GM19452 (cell line): ENCODE data around the gene NOC4L.
"Not testable (repeated sequence)": the region's sequence is repeated elsewhere in the genome, so short reads cannot be mapped to it uniquely, and the experiment has no call there.

Experiments used
- ATAC-seq: cut with Tn5 transposase; IDR thresholded peaks from one replicate; pipeline ENCODE4 v1.9.1; 2021; ENCODE audit not compliant: unreplicated experiment

Gene NOC4L

DNA sequence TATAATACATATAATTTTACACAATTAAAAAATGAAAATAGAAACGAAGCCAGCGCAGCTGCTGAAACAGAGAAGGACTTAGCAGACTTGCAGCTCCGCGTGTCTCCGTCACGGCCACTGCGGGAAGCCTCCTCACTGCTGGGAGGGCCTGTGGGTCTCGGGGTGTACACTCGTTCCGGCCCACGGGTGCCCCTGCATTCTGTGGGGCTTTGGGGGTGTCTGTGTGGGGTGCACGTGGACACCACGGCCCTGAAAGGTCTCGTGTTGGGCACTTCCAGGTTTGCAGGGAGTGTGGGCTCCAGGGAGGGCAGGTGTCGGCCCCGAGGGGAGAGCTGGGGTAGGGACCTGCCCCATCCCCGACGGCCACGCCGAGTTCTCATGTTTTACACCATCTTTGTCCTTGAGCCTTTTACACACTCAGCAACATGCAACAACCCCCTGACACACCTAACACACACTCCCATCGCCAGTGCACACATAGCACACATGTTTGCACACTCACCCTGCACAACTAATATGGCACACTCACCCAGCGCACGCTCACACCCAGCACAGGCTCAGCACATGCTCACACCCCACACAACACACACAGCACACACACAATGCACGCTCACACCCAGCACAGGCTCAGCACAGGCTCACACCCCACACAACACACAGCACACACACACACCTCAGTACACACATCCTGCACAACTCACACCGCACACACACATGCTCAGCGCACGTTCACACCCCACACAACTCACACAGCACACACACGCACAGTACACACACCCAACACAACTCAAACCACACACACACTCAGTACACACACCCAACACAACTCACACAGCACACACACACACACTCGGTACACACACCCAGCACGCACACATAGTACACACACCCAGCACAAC is 36.6 kb downstream of the NOC4L start:
- ATAC-seq, result no peak

GRCh38 chr12:132181570-132182200 is 37.4 kb downstream of the NOC4L start:
- ATAC-seq, result no peak

- ATAC-seq, result no peak
These were observed 38.0 kb downstream of the NOC4L start for GRCh38 chr12:132182206-132182710.

DNA sequence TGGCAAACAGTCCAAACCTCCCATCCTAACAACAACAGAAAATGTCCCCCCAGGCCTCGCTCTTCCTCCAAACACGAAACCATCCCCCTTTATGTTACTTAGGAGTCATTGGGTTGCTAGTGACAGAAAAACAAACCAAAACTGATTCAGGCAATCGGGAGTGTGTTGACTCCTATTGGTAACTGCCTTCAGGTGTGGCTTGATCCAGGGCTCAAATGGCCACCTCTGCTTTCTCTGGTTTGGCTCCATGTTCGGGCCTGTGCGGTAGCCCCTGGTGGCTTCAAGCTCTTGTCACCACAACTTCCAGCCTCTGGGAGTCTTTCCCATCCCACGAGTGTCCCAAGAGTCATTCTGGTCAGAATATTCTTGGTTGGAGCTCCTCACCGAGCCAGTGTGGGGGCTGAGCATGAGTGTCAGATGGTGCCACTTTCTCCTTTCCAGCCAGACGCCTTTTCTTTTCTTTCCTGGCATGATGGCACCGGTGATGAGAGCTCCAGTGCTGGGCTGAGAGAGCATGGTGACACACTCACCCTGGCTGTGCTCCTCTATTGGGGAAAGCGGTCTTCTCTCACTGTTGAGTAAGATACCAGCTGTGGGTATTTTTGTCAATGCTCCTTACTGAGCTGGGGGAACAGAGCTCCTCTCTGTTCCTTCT is 38.6 kb downstream of the NOC4L start:
- no peak for ATAC-seq

DNA sequence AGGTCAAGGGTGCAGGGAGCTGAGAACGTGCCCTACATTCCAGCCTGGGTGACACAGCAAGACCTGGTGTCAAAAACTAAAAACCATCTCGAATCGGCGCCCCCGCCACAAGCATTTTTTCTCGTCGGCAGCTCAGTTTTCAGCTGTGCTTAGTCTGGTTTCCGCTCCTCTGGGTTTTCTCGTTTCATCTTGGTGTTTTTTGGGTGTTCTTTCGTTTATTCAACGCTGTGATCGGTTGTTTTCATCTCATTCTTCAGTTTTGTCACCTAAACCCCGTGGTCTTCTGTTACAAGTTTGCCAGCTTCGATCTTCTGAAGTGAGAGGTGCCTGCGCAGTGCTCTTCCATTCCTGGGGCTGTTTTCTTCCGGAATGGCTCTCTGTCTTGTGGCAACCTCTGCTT is 41.4 kb downstream of the NOC4L start:
- ATAC-seq, result no peak

DNA sequence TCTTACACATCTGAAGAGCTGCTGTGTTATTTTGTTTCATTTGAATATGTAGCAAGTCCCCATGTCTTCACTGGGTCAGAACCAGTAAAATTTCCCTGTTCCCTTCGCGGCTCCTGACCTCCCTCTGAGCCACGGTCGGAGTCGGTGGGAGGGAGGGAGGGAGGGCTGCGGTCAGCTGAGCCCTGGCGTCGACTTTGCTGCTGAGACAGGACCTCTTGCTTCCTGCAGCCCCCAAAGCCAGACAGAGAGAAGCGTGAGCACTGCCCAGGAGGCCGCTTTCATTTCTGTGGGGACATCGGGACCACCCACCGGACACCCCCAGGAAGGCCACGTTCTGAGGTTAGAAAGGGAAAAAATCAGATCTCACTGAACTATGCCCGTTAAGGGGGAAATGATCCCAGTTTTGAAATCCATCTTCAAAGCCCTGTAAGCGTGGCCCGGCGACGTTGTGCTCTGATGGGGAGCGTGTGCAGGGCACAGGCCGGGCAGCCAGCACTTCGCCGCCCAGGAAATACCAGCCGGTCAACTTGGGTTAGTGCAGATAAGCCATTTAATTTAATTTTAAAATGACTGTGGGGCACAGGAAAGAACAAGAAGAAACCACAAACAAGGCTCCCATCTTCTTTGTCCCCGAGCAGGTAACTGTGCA is 42.1 kb downstream of the NOC4L start:
- ATAC-seq, result no peak

DNA sequence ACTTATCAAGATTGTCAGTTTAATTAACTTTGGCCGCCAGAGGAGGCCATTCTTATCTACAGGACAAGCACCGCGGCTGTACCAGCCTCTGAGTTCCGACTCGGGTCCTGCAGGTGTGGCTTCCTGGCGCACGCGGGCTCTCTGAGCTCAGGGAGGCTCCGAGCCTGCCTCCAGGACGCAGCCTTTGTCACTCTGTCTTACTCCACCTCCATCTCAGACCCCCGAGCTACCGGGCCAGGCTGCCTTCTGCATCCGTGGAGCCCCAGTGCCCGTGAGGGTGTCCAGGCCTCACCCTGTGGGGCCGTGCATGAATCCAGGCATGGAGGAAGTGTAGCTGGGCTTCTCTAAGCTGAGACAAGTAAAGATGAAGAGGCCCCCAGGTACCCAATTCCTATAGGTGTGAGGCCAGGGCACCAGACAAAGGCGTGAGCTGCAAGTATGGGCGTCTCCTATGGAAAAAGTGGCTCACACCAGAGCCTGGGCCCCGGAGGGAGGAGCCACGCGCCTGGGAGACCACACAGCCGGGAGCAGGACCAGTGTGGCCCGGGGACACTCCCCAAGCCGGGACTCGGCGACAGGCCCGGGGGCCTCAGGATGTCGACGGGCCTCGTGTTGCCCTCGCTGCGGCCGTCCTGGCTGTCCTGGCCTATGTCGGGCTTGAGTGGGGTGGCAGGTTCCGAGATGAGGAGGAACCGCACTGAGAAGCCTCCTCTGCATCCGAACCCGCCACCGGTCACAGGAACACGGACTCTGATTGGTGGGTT is 42.8 kb downstream of the NOC4L start:
- no peak for ATAC-seq

DNA sequence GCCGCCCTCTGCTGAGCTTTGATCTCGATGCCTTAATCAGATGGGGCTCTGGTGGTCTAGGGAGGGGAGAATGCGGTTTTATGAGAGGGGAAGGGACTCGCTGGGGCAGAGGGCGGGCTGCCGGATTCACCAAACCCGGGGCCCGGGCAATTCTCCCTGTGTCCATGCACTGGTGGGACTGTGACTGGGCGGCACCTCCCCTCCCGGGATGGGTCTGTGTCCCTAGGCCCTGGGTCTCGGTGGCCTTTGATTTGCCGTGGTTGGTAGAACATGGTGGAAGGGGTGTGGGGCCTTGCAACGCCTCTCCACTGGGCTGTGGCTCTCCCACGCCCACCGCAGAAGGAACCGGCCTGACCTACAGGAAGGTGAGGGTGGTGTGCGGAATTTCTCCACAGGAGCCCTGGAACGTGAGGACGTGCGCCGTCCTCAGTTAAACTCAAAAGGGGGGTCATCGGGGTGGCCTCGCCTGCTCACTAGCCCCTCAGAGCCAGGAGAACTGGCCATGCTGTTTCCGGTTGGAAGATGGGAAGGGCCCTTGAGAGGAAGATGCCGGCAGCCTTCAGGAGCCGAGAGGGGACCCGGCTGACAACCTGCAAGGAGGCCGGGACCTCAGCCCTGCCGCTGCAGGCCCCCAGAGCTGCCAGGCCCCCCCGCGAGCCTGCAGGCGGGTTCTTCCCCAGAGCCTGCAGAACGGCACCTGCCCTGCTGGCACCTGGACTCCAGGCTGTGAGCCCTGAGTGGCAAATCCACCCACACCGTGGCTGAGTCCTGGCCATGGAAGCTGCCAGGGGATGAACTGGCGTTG is 43.6 kb downstream of the NOC4L start:
- no peak for ATAC-seq

- ATAC-seq, result no peak
These were observed 44.2 kb downstream of the NOC4L start for GRCh38 chr12:132188451-132188901.

DNA sequence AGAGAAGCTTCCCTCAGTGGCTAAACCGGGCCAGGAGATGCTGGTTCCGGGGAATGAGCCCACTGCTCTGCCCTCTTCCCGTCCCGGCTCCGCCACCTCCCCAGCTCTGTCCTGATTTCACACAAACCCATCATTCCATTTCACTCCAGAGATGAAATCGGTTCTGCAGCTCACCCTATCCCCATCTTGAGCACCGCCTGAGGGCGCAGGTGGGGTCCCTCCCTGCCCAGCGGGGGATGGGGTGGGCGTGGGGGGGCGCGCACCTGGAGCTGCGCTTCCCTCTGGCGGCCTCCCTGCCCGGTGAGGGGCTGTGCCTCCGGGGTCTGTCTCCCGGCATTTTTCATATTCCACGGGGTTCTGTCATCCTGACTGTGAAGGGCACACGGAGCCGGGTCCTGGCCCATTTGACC is 44.7 kb downstream of the NOC4L start:
- ATAC-seq, result no peak

DNA sequence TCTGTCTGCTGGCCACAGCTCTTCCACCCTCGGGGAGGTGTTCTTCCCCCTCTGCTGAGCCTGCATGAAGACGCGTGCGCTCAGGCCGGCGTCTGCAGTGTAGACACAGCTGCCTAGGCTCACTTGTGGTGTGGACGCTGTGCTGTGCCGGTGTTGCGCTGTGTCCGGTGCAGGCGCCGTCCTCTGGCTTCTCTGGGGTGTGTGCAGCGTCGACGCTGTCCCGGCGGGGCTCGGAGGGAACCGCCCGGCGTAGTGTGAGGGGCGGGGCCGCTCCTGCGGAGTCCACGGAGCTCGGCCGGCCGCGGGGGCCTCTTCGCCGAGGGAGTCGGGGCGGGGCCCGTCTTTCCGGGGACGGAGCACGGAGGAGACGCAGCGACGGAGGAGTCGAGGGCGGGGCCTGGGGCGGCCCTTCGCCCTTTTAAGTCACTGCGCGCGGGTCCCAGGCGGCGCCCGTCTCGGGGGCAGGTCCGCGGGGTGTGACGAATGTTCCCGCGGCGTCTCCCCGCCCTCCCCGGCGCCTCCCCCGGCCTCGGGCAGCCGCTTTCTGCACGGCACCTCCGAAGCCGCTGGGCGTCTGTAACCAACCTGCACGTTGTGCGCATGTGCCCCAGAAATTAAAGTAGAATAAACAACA is 45.2 kb downstream of the NOC4L start:
- ATAC-seq, result peak; percentile 94

GRCh38 chr12:132190012-132190755 is 45.9 kb downstream of the NOC4L start:
- ATAC-seq, result peak; percentile 34

DNA sequence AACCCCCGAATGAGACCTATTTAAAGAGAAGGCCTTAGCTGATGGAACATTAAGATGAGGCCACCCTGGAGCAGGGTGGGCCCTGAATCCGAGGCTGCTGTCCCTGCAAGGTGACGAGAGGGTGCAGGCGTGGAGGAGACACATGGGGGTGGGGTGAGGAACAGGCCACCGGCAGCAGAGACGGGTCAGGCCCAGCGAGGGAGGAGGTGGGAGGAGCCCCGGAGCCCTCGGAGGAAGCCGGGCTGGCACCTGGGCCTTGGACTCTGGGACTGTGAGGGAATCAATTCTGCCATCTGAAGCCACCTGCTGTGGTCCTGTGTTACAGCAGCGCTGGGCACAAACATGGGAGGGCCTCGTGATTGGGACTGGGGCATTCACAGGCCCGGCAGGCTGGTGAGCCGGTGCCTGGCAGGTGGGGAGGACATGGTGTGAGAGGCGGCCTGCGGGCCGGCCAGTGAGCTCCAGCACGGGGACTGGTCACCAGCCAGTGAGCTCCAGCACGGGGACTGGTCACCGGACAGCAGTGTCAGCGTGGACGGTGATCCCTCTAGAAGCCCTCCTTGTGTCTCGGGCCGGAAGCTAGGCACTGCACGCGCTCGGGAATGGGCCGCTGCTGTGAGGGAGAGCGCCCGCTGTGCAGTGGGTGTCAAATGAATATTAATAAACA is 46.7 kb downstream of the NOC4L start:
- no peak for ATAC-seq

DNA sequence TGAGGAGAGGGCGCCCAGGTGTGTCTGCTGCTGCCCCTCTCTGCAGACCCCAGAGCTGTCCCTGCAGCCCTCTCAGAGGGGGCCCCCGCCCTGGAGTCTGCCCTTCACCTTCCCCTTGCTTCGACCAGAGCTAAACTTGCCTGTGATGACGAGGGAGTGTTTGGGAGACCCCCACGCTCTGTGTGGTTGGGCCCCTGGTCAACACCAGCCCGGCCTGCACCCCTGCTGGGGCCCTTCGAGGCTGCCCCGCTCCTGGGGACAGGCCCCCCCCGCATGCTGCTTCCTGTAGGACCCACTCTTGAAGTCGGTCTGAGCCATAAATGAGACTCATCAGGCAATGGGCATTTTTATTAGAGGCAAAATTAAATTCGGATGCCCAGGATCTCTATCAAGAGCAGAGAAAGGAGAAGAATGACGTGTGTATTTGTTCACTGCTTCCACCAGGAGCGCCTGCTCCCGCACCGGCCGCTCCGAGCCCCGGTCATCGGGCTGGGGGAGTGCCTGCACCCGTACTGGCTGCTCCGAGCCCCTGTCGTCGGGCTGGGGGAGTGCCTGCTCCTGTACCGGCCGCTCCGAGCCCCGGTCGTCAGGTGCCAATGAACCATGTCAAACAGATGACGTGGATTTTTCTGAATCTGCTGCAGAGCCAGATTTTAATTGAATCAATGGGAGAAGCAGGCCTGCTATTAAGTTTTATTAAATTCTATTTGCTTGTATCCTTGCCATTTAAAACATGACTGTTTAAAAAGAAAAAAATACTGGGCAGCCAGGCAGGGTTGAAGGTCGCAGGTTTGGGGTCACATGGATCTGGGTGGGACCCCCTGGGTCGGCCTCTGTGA is 47.7 kb downstream of the NOC4L start:
- no peak for ATAC-seq

DNA sequence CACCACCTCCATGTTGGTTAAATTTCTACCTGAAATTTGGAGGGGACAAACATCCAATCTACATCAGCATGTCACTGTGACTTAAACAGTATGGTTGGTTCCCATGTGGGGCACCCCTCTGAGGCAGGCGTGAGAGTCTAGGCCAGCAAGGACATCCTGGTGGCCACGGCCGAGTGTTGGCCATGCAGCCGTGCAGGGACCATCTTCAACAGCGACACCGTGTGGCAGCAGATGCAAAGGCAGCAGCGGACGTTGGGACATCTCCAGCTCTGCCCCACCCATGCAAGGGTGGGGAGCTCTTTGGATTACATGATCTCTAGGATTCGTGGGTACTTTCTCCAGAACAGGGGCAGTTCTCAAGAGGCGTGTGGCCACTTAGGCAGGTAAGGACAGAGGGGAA is 49.8 kb downstream of the NOC4L start:
- no peak for ATAC-seq

DNA sequence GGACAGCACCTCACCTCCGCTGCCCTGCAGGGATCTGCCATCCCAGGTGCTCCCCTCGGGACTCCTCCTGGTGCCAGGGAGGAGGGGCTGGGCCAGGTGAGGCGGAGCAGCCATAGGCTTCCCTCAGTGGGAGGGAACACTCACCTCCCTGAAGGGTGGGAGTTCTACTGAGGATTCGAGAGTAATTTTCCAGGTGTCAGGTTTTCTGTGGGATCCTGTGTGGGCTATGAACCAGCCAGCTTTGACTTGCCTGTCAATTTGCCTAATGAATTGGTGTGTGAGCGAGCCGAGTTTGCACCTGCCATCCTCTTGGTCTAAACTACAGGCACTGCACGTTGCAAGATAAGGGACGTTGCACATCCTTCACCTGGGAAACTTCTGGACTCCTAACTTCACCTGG is 50.3 kb downstream of the NOC4L start:
- no peak for ATAC-seq

DNA sequence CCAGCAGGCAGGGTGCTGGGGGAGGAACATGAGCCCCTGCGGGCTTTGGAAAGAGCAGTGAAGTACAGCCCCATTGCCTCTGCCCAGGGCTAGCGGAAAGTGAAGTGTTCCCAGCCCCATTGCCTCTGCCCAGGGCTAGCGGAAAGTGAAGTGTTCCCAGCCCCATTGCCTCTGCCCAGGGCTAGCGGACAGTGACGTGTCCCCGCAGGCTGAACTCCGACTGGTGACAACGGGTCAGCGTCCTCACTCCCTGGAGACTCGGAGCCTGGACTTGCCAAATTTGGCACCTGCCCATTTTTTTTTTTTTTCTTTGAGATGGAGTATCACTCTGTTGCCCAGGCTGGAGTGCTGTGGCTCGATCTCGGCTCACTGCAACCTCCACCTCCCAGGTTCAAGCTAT is 51.0 kb downstream of the NOC4L start:
- not testable (repeated sequence) for ATAC-seq
